OCI-LY3 (cell line): ENCODE results near the gene CTNNA3.

ENCODE experiments used
- H2AFZ ChIP-seq: fragments of 200-600, 300-600 bp; shearing (Covaris generic); 2 replicates; pipeline ENCODE4 v1.6.0; 2014; ENCODE audit warnings: antibody characterized with exemption, low read depth, low read length
- H3K27ac ChIP-seq: fragments of 200-600, 300-600 bp; sonication (generic); 2 replicates; pipeline ENCODE4 v1.5.1; 2014; ENCODE audit warnings: mild to moderate bottlenecking, low read length, moderate library complexity, mixed read lengths
- H3K27me3 ChIP-seq: fragments of 200-600, 300-600 bp; sonication (generic); 2 replicates; pipeline ENCODE4 v1.6.1; 2014; ENCODE audit warnings: low read depth, low read length, mixed read lengths
- H3K36me3 ChIP-seq: fragments of 200-600, 300-600 bp; sonication (generic); replicated peaks from 2 replicates; pipeline ENCODE3; 2014; ENCODE audit warnings: low read depth, low read length, mixed read lengths
- H3K4me1 ChIP-seq: fragments of 300-600, 200-600 bp; sonication (generic); 2 replicates; pipeline ENCODE4 v1.6.1; 2014; ENCODE audit warnings: low read length, mixed read lengths
- H3K4me2 ChIP-seq: fragments of 200-600, 300-600 bp; sonication (generic); 2 replicates; pipeline ENCODE4 v1.6.1; 2014; ENCODE audit warnings: low read length, mixed read lengths
- H3K4me3 ChIP-seq: fragments of 300-600, 200-600 bp; sonication (generic); 2 replicates; pipeline ENCODE4 v1.5.1; 2014; ENCODE audit warnings: antibody characterized with exemption, mild to moderate bottlenecking, low read length, moderate library complexity
- H3K79me2 ChIP-seq: fragments of 300-600, 200-600 bp; shearing (Covaris generic); 2 replicates; pipeline ENCODE4 v1.6.1; 2014; ENCODE audit warnings: mild to moderate bottlenecking, low read length, mixed read lengths
- H3K9ac ChIP-seq: fragments of 300-600, 200-600 bp; shearing (Covaris generic); 2 replicates; pipeline ENCODE4 v1.6.0; 2014; ENCODE audit warnings: mild to moderate bottlenecking, low read length, moderate library complexity
- H3K9me3 ChIP-seq: fragments of 200-600, 300-600 bp; shearing (Covaris generic); 2 replicates; pipeline ENCODE4 v1.6.1; 2014; ENCODE audit warnings: low read length, mixed read lengths; ENCODE audit not compliant: insufficient read depth
- H4K20me1 ChIP-seq: fragments of 200-600, 300-600 bp; sonication (generic); 2 replicates; pipeline ENCODE4 v1.6.1; 2016; ENCODE audit warnings: low read length, mixed read lengths; ENCODE audit not compliant: insufficient read depth
- EZH2phosphoT487 ChIP-seq: fragments of 200-600 bp; shearing (Covaris generic); IDR thresholded peaks from 2 replicates; pipeline ENCODE4 v1.6.1; 2018; ENCODE audit warnings: antibody characterized with exemption, mixed run types, low read depth
- TF ChIP-seq, protein P1 (sequence below): fragments of 200-600, 300-600 bp; sonication (generic); IDR thresholded peaks from 2 replicates; pipeline ENCODE4 v1.5.1; 2014; ENCODE audit warnings: antibody characterized with exemption, low read length, low read depth

The CTNNA3 gene

DNA sequence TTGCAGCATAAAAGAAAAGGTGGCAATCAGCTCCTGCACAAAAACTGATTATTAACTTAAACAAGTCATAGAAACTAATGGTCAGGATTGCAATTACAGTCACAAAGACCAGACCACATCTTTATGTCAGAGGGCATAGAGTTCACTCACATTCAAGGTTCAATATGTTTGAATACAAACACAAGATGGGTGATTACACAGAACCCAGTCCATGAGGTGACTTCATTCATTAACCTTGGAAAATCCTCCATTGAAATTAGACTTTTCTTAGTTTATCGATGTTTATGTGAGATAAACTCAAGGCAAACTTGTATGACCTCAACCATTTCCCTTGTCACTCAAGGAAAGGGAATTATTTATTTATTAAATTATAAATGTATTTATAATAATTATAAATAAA lies 1158.8 kb downstream of the CTNNA3 start:
- no peak for TF ChIP-seq EZH2phosphoT487
- TF ChIP-seq, protein P1, sequence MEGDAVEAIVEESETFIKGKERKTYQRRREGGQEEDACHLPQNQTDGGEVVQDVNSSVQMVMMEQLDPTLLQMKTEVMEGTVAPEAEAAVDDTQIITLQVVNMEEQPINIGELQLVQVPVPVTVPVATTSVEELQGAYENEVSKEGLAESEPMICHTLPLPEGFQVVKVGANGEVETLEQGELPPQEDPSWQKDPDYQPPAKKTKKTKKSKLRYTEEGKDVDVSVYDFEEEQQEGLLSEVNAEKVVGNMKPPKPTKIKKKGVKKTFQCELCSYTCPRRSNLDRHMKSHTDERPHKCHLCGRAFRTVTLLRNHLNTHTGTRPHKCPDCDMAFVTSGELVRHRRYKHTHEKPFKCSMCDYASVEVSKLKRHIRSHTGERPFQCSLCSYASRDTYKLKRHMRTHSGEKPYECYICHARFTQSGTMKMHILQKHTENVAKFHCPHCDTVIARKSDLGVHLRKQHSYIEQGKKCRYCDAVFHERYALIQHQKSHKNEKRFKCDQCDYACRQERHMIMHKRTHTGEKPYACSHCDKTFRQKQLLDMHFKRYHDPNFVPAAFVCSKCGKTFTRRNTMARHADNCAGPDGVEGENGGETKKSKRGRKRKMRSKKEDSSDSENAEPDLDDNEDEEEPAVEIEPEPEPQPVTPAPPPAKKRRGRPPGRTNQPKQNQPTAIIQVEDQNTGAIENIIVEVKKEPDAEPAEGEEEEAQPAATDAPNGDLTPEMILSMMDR, result no peak

DNA sequence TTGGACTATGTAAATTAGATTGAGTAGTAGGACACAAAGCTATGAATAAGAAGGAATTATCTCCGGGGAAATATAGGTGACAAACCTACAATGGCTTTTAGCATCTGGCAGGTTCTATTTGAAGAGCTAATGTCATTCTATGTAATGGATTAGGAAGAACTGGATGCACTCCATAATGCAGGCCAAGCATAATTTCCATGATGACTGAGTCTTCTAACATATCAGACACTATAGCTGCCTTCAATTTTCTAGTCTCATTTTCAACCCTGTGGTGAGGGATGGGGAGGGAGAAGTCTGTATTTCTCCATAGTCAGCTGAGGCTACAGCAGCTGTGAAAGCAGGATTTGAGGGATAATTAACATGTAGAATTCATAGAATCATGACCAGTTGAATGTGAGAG lies 1160.6 kb downstream of the CTNNA3 start:
- no peaks in the 10 kb centered on the region for H4K20me1 ChIP-seq
- H3K9me3 ChIP-seq, result no peaks in the 10 kb centered on the region
- H3K79me2 ChIP-seq, result no peaks in the 10 kb centered on the region
- no peak overlapping the region for H2AFZ ChIP-seq
- H3K9ac ChIP-seq, result no peak overlapping the region
- no peak overlapping the region for H3K4me2 ChIP-seq
- H3K4me1 ChIP-seq, result no peaks in the 10 kb centered on the region
- no peaks in the 10 kb centered on the region for H3K36me3 ChIP-seq
- no peaks in the 10 kb centered on the region for H3K27me3 ChIP-seq
- H3K27ac ChIP-seq, result no peak overlapping the region
- TF ChIP-seq EZH2phosphoT487, result no peak
- TF ChIP-seq, protein P1, result no peak
- no peak overlapping the region for H3K4me3 ChIP-seq

More for the DNA sequence above, 1158.8 kb downstream of the CTNNA3 start:
- no peak overlapping the region for H3K27ac ChIP-seq
- H2AFZ ChIP-seq, result no peak overlapping the region
- H3K4me1 ChIP-seq, result no peaks in the 10 kb centered on the region
- H4K20me1 ChIP-seq, result no peaks in the 10 kb centered on the region
- no peak overlapping the region for H3K9ac ChIP-seq
- no peaks in the 10 kb centered on the region for H3K79me2 ChIP-seq
- no peaks in the 10 kb centered on the region for H3K9me3 ChIP-seq
- H3K4me3 ChIP-seq, result no peak overlapping the region
- H3K36me3 ChIP-seq, result no peaks in the 10 kb centered on the region
- H3K27me3 ChIP-seq, result no peaks in the 10 kb centered on the region
- no peak overlapping the region for H3K4me2 ChIP-seq

DNA sequence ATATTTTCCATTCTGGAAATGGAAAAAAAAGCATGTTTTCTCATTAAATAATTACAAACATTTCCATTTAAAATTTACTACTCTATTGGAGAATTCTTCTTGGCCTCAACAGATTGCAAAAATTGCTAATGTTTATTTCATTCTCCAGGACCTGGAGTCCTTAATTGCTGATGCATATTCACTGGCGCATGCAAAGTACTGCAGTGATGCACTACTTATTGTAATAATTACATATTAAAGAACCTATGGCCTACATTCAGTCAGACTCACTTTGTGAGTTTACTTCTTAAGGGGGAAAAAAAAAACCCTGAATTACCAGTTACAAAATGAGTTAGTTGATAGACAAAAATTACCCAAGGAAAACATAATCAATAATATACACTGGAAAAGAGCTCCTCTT lies 1161.1 kb downstream of the CTNNA3 start:
- Histone ChIP-seq H3K27ac (no peak overlapping the region), H3K4me1 (no peaks in the 10 kb centered on the region), H2AFZ (no peak overlapping the region), H3K4me2 (no peak overlapping the region), H3K36me3 (no peaks in the 10 kb centered on the region), H3K4me3 (no peak overlapping the region), H4K20me1 (no peaks in the 10 kb centered on the region), H3K79me2 (no peaks in the 10 kb centered on the region), H3K9ac (no peak overlapping the region), H3K27me3 (no peaks in the 10 kb centered on the region), H3K9me3 (no peaks in the 10 kb centered on the region)
- TF ChIP-seq EZH2phosphoT487, result no peak
- TF ChIP-seq, protein P1, result no peak

DNA sequence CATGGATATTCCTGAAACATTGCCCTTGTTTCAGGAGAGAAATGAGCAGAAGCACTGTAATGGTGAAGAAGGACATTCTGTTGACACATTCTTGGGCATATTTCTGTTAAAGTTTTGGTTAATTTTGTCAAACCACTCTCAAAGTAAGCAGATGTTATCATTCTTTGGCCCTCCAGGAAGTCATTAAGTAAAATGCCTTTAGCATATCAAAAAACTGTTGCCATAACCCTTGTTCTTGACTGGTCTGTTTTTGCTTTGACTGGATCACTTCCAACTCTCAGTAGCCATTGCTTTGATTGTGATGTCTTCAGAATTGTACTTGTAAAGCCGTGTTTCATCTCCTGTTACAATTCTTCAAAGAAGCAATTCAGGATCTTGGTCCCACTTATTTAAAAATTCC lies 1174.5 kb downstream of the CTNNA3 start:
- H2AFZ ChIP-seq, result no peak overlapping the region
- H4K20me1 ChIP-seq, result no peaks in the 10 kb centered on the region
- no peaks in the 10 kb centered on the region for H3K36me3 ChIP-seq
- no peak overlapping the region for H3K4me3 ChIP-seq
- no peaks in the 10 kb centered on the region for H3K4me1 ChIP-seq
- no peak overlapping the region for H3K27ac ChIP-seq
- no peaks in the 10 kb centered on the region for H3K27me3 ChIP-seq
- H3K9ac ChIP-seq, result no peak overlapping the region
- H3K4me2 ChIP-seq, result no peak overlapping the region
- no peaks in the 10 kb centered on the region for H3K9me3 ChIP-seq
- TF ChIP-seq, protein P1, result no peak
- no peak for TF ChIP-seq EZH2phosphoT487
- no peaks in the 10 kb centered on the region for H3K79me2 ChIP-seq
